NCI-H82 (cell line): ENCODE measurements around the gene SLC66A1.

ENCODE experiments used
- DNase-seq: peaks from one replicate; lab custom pipeline; 2025; lab: John Stamatoyannopoulos, UW

SLC66A1 gene

DNA sequence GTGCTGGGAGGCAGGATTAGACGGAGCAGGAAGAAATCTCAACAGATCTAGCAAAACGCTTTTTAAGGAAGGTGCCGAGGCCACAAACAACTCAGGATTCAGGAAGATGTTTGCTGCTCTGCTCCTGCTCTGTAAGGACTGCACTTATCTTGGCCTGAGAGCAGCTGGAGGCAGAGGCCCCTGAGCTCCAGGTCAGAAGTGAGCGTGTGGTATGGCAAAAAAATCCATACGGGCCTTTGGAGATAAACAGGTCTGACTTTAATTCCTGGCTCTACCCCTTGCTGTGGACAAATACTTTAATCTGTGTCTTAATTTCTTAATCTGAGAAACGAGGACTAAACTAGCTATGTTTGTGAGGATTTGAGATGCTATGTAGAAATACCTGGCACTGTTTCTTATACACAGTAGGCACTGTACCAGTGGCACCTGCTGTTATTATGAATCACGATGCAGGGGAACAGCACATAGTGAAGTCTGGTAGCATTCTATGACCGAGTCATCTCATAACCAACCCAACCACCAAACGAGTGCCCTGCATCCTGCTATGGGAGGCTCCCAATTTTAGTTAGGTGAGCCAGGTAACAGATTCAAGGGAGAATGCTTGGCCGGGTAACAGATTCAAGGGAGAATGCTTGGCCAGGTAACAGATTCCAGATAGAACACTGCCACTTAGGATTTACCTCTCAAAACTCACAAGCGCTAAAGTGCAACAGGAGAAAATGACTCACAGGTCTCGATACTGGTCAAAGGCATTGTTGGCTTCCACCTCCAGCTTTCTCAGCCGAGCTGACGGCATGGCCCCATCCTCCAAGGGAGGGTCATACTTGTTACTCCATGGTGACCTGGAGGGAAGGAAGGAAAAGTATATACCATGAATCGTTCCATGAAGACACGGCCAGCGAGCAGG lies 65.9 kb downstream of the SLC66A1 start:
- DNase-seq: no peak
